AG10803 (cell line): ENCODE data around the gene SIAH1.

Source experiments
- DNase-seq: peaks from one replicate; pipeline ENCODE4 v3.0.0; 2010; ENCODE audit warnings: low read depth
- H3K4me3 ChIP-seq: 2 replicates; pipeline ENCODE4 v1.5.1; 2011; ENCODE audit warnings: mild to moderate bottlenecking, low read length, control low read depth
- TF ChIP-seq, protein P1 (sequence below): conservative IDR thresholded peaks from 2 replicates; pipeline ENCODE4 v1.5.1; 2011; ENCODE audit warnings: mild to moderate bottlenecking, low read length, control low read depth, inconsistent platforms

Gene SIAH1

DNA sequence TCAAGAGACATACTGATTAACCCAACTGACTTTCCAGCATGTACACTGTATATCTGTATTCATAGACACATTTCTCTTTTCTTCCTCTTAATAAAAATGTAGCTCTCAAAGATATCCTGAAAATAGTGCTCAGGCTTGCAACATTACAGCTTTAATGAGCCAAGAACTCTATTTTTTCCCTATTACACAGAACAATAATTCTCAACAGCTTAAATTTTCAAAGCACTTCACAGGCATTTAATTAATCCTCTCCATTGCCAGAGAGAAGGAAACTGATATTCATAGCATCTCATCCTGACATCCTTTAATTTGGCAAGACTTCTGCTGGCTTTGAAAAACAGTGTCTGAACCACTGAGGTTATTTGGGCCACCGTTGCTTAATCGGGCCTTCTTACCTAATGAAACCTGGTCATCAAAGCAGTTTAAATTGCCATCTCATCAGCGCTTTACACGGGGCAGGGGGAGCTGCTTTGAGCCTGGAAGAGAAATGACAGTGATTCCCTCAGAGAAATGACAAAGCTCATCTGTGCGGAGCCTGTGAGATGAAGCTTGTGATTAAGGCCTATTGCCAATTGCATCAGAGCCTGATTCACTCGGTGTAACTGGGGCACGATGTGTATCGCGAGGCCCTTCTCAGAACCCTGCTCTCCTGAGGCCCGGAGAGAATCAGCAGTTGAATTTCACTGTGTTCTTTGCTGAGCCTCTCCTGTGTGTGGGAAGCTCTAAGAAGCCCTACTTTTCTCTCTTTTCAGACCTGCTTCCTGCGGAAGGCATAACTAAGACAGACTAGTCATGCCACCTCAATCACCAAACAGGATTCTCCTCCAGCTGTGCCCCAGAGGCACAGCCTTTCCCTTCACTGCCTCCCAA, 8.5 kb upstream of the SIAH1 start:
- H3K4me3 ChIP-seq = no peak overlapping the region
- peak; percentile 85 for DNase-seq
- TF ChIP-seq, protein P1, sequence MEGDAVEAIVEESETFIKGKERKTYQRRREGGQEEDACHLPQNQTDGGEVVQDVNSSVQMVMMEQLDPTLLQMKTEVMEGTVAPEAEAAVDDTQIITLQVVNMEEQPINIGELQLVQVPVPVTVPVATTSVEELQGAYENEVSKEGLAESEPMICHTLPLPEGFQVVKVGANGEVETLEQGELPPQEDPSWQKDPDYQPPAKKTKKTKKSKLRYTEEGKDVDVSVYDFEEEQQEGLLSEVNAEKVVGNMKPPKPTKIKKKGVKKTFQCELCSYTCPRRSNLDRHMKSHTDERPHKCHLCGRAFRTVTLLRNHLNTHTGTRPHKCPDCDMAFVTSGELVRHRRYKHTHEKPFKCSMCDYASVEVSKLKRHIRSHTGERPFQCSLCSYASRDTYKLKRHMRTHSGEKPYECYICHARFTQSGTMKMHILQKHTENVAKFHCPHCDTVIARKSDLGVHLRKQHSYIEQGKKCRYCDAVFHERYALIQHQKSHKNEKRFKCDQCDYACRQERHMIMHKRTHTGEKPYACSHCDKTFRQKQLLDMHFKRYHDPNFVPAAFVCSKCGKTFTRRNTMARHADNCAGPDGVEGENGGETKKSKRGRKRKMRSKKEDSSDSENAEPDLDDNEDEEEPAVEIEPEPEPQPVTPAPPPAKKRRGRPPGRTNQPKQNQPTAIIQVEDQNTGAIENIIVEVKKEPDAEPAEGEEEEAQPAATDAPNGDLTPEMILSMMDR = no peak

DNA sequence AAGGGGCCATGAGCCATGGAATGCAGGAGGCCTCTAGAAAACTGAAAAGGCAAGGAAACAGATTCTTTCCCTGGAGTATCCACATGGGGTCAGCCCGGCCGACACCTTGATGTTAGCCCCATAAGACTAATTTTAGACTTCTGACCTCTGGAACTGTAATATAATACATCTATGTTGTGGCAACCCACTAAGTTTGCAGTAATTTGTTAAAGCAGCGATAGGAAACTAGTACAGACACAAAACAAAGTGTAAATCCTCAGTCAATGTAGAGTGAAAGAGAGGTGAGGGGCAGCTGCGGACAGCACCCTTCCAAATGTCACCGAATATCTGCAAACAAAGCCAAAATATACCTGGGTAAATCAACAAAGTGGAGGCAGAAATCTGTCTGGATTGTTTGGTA, 7.2 kb upstream of the SIAH1 start:
- DNase-seq = no peak
- TF ChIP-seq, protein P1 = no peak
- no peak overlapping the region for H3K4me3 ChIP-seq

DNA sequence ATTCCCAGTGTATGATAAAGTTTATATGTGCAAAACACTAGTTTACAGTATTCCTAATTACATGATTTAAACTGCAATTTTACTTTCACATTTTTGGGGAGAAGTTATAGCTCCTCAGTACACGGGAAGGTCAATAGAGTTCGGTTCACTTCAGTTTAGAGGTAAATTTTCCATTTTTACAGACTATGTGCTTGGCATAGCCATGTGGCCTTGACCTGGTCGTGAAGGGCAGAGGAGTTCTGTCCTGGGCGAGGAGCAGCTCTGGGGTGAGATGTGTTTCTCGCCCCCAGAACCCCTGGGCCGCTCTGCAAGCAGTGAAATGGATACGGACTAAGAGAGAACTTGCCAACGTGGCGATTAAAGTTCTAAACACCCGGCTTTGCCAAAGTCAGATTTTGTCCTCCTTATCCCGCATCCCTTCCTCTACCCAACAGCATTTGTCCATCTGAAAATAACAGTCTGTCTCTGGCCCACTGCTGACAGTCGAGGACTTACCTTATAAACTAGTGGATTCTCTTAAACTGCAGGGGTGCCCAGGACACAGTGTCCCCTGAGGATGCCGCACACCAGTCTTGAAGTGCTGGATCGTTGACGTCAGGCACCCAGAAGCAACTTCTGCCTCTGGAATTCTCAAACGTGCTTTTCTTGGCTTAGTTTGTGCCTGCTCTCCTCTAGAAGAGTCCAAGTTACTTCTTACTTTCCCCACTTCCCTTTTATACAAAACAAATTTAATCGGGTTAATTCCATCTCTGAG, 1.5 kb upstream of the SIAH1 start:
- TF ChIP-seq, protein P1 = no peak
- no peak overlapping the region for H3K4me3 ChIP-seq
- DNase-seq = no peak

DNA sequence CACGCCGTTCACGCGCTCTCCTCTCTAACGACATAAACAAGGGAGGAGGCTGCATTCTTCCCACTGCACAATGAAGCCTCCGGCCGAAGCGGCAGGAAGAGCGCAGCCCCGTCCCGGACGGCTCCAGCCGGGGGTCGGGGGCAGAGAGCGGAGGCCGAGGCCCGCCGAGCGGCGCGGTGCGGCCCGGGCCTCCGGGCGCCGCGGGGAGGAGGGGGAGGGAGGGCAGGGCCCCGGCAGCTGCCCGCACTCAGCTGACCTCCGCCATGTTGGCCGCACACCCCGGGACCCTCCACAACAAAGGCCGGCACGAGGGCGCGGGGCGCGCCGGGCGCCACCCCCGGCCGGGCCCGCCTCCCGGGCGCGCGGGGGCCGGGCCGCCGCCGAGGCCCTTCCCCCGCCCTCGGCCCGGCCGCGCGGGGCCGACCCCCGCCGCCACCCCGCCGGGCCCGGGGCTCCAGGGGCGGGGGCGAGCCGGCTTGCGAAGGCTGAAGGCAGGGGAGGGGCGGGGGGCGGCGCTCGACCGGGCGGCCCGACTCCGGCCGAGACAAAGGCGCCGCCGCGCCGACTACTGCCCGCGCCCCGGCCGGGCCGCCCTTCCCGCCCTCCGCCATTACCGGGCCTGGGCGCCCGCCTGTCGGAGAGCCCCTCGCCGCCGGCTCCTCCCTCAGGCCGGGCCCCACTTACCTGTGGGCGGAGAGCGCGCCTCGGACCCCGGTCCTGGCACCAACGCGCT, 527 bp downstream of the SIAH1 start:
- H3K4me3 ChIP-seq = peak overlapping the region; percentile 87
- peak; percentile 46 for DNase-seq
- TF ChIP-seq, protein P1 = no peak

DNA sequence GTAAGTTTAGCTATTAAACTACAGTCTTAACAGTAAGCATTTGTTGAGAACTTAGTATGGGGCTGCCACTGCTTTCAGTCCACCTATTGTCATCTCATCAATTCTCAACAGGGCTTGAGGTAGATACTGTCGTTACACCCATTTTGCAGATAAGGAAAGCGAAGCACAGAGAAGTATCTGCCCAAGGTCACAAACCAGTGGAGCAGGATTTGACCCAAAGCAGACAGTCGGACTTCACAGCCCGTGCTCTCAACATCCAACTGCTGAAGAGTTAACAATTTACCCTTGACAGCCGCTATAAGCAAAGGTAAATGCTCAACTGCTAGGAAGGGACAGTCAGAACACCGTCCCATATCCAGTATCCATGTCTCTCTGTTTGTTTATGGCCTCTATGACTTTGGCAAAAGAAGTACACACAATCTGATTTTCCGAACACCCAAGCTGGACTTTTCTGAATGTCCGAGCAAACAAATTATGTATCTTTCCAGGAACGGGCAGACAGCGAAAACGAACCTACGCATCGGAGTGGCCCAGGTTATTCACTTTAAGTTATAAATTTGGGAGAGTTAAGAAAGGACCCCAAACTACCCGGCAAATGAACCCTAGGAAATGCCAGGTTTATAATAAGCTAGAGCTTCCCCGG, 1.2 kb downstream of the SIAH1 start:
- DNase-seq = no peak
- peak overlapping the region; percentile 87 for H3K4me3 ChIP-seq
- TF ChIP-seq, protein P1 = no peak

DNA sequence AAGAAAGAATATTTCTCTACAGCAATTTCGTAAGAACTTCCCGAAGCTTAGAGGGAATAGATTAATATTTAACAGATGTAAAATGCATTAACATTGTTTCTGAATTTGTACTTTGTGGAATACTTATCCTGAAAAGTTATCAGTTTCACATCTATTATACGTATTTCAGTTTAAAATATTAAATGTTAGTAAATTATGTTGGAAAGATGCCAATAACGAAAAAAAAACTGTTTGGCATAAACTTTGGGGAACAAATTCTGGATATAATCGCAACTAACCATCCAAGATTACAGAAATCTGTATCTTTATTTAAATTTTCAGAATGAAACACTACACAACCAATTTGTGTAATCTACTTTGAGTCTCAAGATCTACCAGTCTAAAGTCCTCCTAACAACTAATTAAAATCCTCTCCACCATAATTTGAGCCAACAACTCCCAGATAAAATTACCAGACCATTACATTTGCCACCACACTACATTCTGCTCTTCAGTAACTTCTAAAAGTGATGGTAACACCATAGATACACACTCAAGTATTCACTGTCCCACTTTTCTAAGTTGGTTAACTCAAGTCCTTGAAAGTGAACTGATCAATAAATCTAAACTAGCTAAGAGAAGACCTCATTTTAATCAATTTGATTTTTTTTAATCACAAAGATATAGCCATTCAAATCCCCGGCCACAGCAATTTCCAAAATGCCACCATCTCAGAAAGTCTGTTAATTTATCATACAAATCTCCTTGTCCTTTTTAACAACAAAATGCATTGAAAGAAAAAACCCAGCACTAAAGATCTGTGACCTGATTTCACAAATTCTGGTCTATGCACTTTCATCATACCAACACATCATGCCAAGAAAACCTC, 2.0 kb downstream of the SIAH1 start:
- TF ChIP-seq, protein P1 = no peak
- H3K4me3 ChIP-seq = peak overlapping the region; percentile 87
- DNase-seq = peak; percentile 69
